NB4 (cell line): Measurements from ENCODE around the gene SLC29A4.

Experiments
- CTCF ChIP-seq: IDR thresholded peaks from one replicate; pipeline ENCODE4 v1.5.1; 2012; ENCODE audit warnings: low read depth, low read length
- MAX ChIP-seq: IDR thresholded peaks from 2 replicates; pipeline ENCODE4 v1.6.1; 2011; ENCODE audit warnings: low read depth, low read length
- MYC ChIP-seq: IDR thresholded peaks from 2 replicates; pipeline ENCODE4 v1.6.1; 2011; ENCODE audit warnings: low read depth, low read length
- POLR2A ChIP-seq: IDR thresholded peaks from 2 replicates; pipeline ENCODE4 v1.6.1; 2011; ENCODE audit warnings: mild to moderate bottlenecking; ENCODE audit not compliant: insufficient read length; ENCODE audit errors: extremely low read depth

- peak; percentile 54 for TF ChIP-seq CTCF
- TF ChIP-seq POLR2A = no peak
- no peak for TF ChIP-seq MYC
- no peak for TF ChIP-seq MAX
Observed at GRCh38 chr7:5284304-5285281, 1.9 kb downstream of the SLC29A4 start.
